Ramos (cell line): ENCODE data around the gene ZNF740.

Experiments used
- in situ Hi-C: fragments of 300-500 bp; cut with MboI; formaldehyde crosslinking; loops from one replicate; pipeline ENCODE4 v1.14.3; 2022; ENCODE audit warnings: low sequenced_read_pairs; ENCODE audit not compliant: unreplicated experiment

Gene ZNF740

GRCh38 chr12:53224061-53224896, 43.8 kb downstream of the ZNF740 start:
- in situ Hi-C loops = no loop called here

GRCh38 chr12:53224897-53225634, 44.5 kb downstream of the ZNF740 start:
- in situ Hi-C loops = no loop called here

- in situ Hi-C loops = no loop called here
Observed at GRCh38 chr12:53225635-53226424, 45.3 kb downstream of the ZNF740 start.

- in situ Hi-C loops = no loop called here
Observed at GRCh38 chr12:53226815-53227214, 46.3 kb downstream of the ZNF740 start.

- in situ Hi-C loops = no loop called here
Observed at GRCh38 chr12:53227341-53227740, 46.8 kb downstream of the ZNF740 start.

DNA sequence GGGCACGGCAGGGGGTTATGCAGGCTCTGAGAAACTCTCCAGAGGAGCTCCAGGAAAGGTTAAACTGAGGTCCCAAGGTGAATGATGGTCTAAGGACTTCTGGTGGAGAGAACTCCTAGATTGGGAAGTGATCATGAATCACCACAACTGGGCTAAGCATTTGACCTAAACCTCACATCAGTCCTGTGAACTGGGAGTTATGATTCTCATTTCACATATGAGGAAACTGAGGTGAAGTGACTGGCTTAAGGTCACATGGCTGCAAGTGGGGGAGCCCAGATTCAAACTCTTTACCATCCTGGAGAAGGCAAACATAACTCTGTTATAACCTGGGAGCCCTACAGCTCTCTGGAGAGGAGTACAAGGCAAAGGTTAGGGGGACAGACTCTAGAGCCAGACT, 47.3 kb downstream of the ZNF740 start:
- in situ Hi-C loops = no loop called here

DNA sequence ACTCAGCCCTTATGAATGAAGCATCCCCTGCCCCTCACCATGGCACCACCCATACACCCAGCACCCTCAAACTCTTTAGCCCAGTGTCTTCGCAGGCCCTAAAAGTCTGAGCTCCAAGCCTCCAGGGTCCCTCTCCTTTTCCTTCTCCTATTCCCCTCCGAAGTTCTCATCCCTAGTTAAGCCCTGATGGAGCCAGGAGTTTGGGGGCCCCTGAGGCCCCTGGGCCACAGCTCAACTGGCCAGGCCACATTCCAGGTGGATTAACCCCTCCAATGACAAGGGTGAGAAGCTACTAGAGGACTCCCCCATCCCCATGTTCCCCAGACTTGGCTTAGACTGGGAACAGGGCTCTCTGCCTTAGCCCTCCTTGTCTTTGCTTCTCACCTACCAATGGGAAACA, 48.9 kb downstream of the ZNF740 start:
- in situ Hi-C loops = no loop called here

DNA sequence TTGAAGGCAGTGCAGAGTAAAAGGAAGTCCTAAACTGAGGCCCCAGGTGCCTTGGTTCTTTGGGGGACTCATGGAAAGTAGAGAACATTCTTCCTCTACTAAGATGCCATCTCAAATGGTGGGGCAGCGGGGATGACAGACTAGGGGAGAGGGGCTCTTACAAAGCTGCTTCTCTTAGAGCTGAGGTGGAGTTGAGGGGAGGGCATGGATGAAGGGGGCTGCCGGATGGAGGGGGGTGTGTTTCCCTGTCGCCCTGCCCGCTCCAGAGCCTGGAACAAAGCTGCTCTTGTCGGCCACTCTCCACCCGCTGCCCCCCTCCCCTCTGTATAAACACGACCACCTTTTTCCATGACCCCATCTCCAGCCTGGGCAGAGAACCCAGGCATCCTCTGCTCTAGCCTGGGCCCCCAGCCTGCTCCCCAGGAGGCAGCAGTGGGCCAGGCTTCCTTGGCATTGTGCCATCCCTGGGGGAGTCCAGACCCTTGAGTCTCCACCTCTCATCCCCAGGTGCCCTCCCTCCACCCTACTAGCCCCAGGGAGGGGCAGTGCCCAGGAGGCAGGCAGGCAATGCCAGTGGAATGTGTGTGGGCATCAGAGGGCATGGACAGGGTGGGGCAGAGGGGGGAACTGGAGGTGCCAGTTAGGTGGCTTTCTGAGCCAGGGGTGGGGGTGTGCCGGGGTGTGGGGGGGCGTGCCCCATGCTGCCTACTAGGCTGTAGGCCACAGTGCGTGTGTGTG, 49.8 kb downstream of the ZNF740 start:
- in situ Hi-C loops = no loop called here

DNA sequence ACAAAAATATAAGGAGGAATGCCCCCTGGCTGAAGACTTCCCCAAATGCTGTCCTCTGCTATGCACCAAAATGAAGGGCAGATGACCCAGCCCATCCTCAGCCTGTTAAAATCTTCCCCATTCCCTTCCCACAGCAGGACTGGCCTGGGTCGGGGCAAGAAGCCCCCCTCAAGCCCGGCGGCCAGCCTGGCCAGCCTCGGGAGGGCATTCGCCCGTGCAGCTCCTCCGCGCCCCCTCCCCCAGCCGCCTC, 51.1 kb downstream of the ZNF740 start:
- in situ Hi-C loops = no loop called here

DNA sequence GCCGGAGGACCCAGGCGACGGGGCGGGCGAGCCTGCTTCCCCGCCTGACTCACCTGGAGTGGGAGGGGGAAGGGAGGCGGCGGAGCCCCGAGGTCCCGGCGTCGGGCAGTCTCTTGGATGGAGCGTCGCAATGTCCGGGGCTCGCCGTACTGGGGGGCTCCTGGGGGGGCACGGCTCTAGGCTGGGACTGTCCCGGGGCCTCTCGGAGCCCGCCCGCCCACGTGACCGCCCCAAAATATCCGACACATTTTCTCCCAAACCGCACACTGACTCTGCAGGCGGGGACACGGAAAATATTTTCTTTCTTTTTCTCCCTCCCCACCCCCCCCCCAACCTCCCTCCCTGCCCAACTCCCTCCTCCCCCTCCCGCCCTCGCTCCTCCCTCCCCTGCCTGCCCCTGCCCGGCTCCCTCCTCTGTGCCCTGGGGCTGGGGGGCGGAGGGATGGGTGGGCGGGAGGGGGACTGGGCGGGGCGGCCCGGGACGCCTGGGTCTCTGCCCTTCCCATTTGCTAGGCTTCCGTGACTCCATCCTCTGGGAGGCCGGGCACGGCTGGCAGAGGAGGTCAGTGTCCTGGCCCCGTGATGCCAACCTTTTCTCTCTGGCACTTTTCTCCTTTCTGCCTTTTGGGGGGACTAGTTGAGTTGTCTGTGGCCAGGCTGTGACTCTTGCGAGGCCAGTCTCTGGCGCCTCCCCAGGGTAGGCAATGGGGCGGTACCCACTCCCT, 51.6 kb downstream of the ZNF740 start, which contains the start of gene RARG:
Gene RARG (minus strand): TSS at position 289 of the 725 bp plus-strand sequence. CDS start 4,664 bp downstream, outside the sequence.
- in situ Hi-C loops = no loop called here

DNA sequence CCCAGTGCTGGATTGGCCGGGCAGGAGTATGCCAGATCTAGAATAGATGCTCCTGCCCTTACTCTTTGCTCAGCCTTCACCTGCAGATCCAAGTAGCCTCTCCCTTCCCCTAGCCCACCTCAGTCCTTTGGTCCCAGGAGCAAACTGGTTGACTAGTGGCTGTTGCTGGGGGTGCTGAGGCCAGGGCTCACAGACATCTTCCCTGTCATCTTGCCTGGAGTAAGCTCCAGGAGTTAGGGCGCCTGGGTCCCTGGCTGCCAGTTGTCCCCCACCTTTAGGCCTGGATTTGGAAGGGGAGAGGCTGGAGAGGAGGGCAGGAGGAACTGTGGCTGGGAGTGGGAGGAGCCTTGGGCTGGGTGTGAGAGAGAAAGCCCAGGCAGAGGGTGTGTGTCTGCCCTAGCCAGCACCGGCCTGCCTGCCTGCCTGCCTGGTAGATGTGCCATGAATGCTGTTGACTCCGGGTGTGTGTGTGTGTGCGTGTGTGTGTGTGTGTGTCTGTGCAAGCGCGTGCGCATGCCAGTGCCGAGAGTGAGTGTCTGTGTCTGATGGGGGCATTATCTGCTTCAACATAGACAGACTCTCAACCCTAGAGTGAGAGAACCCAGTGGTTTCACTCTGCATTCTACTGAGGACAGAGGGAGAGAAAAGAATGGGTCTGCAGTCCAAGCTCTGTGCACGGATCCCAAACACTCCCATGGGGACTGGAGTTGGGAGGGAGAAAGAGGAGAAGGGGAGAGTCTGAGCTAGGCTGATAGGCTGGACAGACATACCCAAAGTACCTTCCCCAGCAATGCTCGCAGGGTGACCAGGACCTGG, 52.3 kb downstream of the ZNF740 start:
- in situ Hi-C loops = no loop called here

DNA sequence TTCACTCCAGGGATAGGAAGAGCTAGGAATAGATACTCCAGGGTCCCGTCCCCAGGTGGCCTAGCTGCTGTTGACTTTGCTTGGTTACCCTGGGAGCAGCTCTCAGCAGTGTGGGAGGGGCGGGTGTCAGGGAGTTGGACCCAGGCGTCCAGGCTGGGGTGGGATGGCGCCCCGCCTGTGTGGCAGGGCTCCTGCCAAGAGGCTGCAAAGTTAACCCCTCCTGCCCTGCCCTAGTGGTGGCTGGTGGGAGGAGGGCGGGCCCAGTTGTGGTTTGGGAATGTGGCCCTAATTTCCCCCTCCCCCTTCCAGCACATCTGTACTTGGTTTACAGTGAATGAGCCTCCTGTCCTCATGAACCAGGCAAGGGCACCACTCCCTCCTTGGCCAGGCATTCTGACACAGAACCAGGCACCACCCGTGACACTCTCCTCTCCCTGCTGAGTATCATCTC, 53.2 kb downstream of the ZNF740 start:
- in situ Hi-C loops = no loop called here

GRCh38 chr12:53234271-53234914, 53.9 kb downstream of the ZNF740 start:
- in situ Hi-C loops = no loop called here

- in situ Hi-C loops = no loop called here
Observed at GRCh38 chr12:53235164-53235563, 54.6 kb downstream of the ZNF740 start.

DNA sequence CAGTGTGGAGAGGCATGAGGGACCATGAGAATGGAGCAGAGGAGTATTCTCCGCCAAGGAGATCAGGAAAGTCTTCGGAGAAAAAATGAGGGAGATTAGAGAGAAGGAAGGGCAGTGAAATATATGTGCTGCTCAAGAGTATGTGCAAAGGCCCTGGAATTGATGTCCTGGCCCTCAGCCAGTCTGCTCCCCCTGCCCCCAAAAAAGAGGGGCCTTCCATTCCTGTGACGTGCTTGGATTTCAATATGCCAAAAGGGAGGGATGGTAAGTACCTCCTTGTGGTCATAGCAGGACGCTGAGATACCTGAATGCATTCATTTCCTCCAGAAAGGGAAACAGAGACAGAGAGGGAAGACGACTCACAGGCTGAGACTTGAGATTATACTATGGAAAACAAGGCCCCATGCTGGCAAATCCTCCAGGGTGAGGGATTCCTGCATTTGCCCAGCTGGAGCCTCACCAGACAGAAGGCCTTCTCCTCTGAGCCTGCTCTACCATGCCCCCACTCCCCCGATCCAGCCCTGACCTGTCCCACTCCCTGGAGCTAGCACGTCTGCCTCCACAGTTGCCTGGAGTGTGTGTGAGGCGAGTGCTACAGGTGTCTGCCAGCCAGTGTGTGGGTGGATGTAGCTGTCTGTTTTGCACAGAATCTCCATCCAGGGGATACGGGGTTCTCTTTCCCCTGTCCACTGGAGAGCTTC, 55.4 kb downstream of the ZNF740 start:
- in situ Hi-C loops = no loop called here

GRCh38 chr12:53236443-53237111, 56.1 kb downstream of the ZNF740 start:
- in situ Hi-C loops = no loop called here

GRCh38 chr12:53239643-53240258, 59.2 kb downstream of the ZNF740 start:
- in situ Hi-C loops = no loop called here
